PFSK-1 (cell line): ENCODE results near the gene GNL1.

Source experiments
- REST ChIP-seq, 2 experiments: IDR thresholded peaks; 2 replicates each; pipeline versions ENCODE4 v1.6.1 to v1.8.0; 2011 to 2012; ENCODE audit warnings: low read depth in 2 of 2, low read length in 2 of 2, control low read depth in 1 of 2, inconsistent platforms in 1 of 2, mild to moderate bottlenecking in 1 of 2, moderate library complexity in 1 of 2; ENCODE audit not compliant: insufficient read depth in 1 of 2
- TAF1 ChIP-seq: IDR thresholded peaks from 2 replicates; pipeline ENCODE4 v1.6.1; 2012; ENCODE audit warnings: low read length, control low read depth, borderline replicate concordance; ENCODE audit not compliant: insufficient read depth

- TF ChIP-seq REST (IDR thresholded peaks at IDR 0.05; ENCODE audit: insufficient read depth in 1 of 2, low read depth in 2 of 2, low read length in 2 of 2) (no peak), TAF1 (no peak)
These were observed 48.2 kb downstream of the GNL1 start for GRCh38 chr6:30507849-30508827.
